Measurements from ENCODE around the gene COL18A1.

Gene COL18A1

GRCh38 chr21:45384656-45385548 lies 20.1 kb upstream of the COL18A1 start:
- TF ChIP-seq CTCF (conservative IDR thresholded peaks at IDR 0.05) (no peak), ZFX (IDR thresholded peaks at IDR 0.05) (no peak)
- no peak overlapping the region for H3K27ac ChIP-seq

- TF ChIP-seq CTCF (conservative IDR thresholded peaks at IDR 0.05), result no peak
- no peak for TF ChIP-seq ZFX (IDR thresholded peaks at IDR 0.05)
- H3K27ac ChIP-seq, result no peak overlapping the region
Measured at GRCh38 chr21:45385549-45386050, 19.4 kb upstream of the COL18A1 start.

GRCh38 chr21:45386336-45386727 lies 18.6 kb upstream of the COL18A1 start:
- H3K27ac ChIP-seq, result no peak overlapping the region
- TF ChIP-seq ZFX (IDR thresholded peaks at IDR 0.05) (no peak), CTCF (conservative IDR thresholded peaks at IDR 0.05) (no peak)

GRCh38 chr21:45386728-45387371 lies 18.1 kb upstream of the COL18A1 start:
- no peak overlapping the region for H3K27ac ChIP-seq
- TF ChIP-seq CTCF (conservative IDR thresholded peaks at IDR 0.05), result no peak
- TF ChIP-seq ZFX (IDR thresholded peaks at IDR 0.05), result no peak

GRCh38 chr21:45387506-45387905 lies 17.5 kb upstream of the COL18A1 start:
- H3K27ac ChIP-seq, result no peak overlapping the region

GRCh38 chr21:45388011-45388521 lies 16.9 kb upstream of the COL18A1 start:
- H3K27ac ChIP-seq, result no peak overlapping the region
- TF ChIP-seq CTCF (conservative IDR thresholded peaks at IDR 0.05) (no peak), ZFX (IDR thresholded peaks at IDR 0.05) (no peak)

More at GRCh38 chr21:45387506-45387905, 17.5 kb upstream of the COL18A1 start:
- TF ChIP-seq ZFX (IDR thresholded peaks at IDR 0.05) (no peak), CTCF (conservative IDR thresholded peaks at IDR 0.05) (no peak)
